ENCODE data around the gene DNAJC13.

- no peak for TF ChIP-seq CTCF (IDR thresholded peaks at IDR 0.05)
- no peak for TF ChIP-seq POLR2AphosphoS5 (IDR thresholded peaks at IDR 0.05)
- TF ChIP-seq POLR2A (IDR thresholded peaks at IDR 0.05) = no peak
Observed at GRCh38 chr3:132509096-132509495, 91.8 kb downstream of the DNAJC13 start.

Data from prostate gland (tissue), 2 donors.